ENCODE measurements around the gene SKAP2. TPM values are rescaled to one million over a fixed set of nuclear protein-coding genes. Genes with fewer than 3 reads are reported as not detected.

Gene SKAP2
- total and polyA plus RNA-seq, 2 donors (not counting 3 experiments of a cell fraction or from before 2014, with no cell fraction given) = 4.0 to 27.6 TPM

DNA sequence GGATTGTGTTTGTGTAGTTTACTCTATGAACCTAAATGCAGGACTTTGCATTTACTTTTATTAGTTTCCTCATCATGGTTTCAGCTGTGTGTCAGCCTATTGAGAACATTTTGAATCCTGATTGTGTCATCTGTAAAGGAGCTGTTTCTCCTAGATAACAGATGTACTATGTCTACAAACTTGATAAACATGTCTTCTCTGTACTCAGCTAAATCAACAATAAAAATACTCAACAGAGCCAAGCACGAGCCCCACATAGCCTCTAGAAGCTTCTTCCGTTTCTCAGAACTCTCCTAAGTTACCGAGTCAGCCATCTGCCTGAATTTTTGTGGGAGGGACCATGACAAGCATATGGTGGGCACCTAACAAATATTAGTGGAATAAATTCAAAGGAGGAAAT lies 234.7 kb downstream of the SKAP2 start:
- Histone ChIP-seq H3K27ac (ENCODE audit: insufficient read depth, low read depth, low read length) (no peak overlapping the region), H3K4me2 (ENCODE audit: insufficient read depth, low read length) (no peak overlapping the region), H4K20me1 (replicated peaks; ENCODE audit: control insufficient read depth, extremely low read depth, insufficient read depth, low read length) (no peaks in the 10 kb centered on the region), H3K9ac (replicated peaks; ENCODE audit: extremely low read depth, insufficient read depth, low read length) (no peak overlapping the region), H3K4me3 (replicated peaks in 1 of 3; ENCODE audit: insufficient read depth in 1 of 3, low read depth in 1 of 3, low read length in 3 of 3) (no peak overlapping the region), H3K9me3 (replicated peaks; ENCODE audit: control insufficient read depth, insufficient read depth, low read length) (no peaks in the 10 kb centered on the region), H3K36me3 (ENCODE audit: control insufficient read depth in 2 of 2, extremely low read depth in 1 of 2, insufficient read depth in 2 of 2, low read length in 2 of 2) (no peaks in the 10 kb centered on the region), H2AFZ (ENCODE audit: low read depth, low read length) (no peak overlapping the region), H3K79me2 (ENCODE audit: control insufficient read depth, insufficient read depth, low read length) (no peaks in the 10 kb centered on the region), H3K9me1 (replicated peaks; ENCODE audit: control insufficient read depth, extremely low read depth, insufficient read depth, low read length) (no peaks in the 10 kb centered on the region), H3K4me1 (ENCODE audit: control insufficient read depth, extremely low read depth, insufficient read depth, low read length) (no peaks in the 10 kb centered on the region), H3K27me3 (ENCODE audit: control insufficient read depth in 2 of 2, insufficient read depth in 2 of 2, low read length in 2 of 2) (no peaks in the 10 kb centered on the region)
- dilution Hi-C loops (cut with MboI; ENCODE audit: extremely low pct_ligation_motif_present, low sequenced_read_pairs) (no loop called here), intact Hi-C loops (cut with micrococcal nuclease) (no loop called here)
- CTCF ChIA-PET = interaction anchor here (1.2 kb wide), 1 partner anchor 260 kb away, joined by 3 read pairs; no protein-coding TSS in a partner anchor
- TF ChIP-seq JUN (IDR thresholded peaks at IDR 0.05; ENCODE audit: borderline replicate concordance, insufficient read depth, insufficient read length, low read depth) = no peak
- TF ChIP-seq, protein P1, sequence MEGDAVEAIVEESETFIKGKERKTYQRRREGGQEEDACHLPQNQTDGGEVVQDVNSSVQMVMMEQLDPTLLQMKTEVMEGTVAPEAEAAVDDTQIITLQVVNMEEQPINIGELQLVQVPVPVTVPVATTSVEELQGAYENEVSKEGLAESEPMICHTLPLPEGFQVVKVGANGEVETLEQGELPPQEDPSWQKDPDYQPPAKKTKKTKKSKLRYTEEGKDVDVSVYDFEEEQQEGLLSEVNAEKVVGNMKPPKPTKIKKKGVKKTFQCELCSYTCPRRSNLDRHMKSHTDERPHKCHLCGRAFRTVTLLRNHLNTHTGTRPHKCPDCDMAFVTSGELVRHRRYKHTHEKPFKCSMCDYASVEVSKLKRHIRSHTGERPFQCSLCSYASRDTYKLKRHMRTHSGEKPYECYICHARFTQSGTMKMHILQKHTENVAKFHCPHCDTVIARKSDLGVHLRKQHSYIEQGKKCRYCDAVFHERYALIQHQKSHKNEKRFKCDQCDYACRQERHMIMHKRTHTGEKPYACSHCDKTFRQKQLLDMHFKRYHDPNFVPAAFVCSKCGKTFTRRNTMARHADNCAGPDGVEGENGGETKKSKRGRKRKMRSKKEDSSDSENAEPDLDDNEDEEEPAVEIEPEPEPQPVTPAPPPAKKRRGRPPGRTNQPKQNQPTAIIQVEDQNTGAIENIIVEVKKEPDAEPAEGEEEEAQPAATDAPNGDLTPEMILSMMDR (IDR thresholded peaks at IDR 0.05; ENCODE audit: extremely low read depth in 1 of 2, insufficient read depth in 1 of 2, low read depth in 1 of 2, low read length in 2 of 2) = no peak
- TF ChIP-seq FOS (IDR thresholded peaks at IDR 0.05; ENCODE audit: borderline replicate concordance, insufficient read depth, low read length) = no peak
- no peak for TF ChIP-seq EZH2 (IDR thresholded peaks at IDR 0.05; ENCODE audit: borderline replicate concordance, low read depth, low read length, severe bottlenecking)
- TF ChIP-seq, protein P2, sequence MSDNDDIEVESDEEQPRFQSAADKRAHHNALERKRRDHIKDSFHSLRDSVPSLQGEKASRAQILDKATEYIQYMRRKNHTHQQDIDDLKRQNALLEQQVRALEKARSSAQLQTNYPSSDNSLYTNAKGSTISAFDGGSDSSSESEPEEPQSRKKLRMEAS (IDR thresholded peaks at IDR 0.05; ENCODE audit: insufficient read depth, insufficient read length) = no peak
- TF ChIP-seq GATA2 (IDR thresholded peaks at IDR 0.05; ENCODE audit: insufficient read depth, insufficient read length, low read depth, low read length) = no peak
- no peak for TF ChIP-seq POLR2AphosphoS5 (IDR thresholded peaks at IDR 0.05; ENCODE audit: insufficient read depth, low read depth, low read length)
- POLR2A ChIA-PET = no interaction called here
- DNase-seq (ENCODE audit: low read depth, low spot score) (no peak), FAIRE-seq (no peak)
- BruUV-seq (replicated peaks) = no TSS peak
